Muscle of back (tissue), 11 donors: ENCODE results near the gene PTPRN2. TPM values are rescaled to one million over a fixed set of nuclear protein-coding genes. Genes with fewer than 3 reads are reported as not detected.

Source experiments
- DNase-seq, 3 donors: peaks; one replicate each; pipeline versions ENCODE4 v3.0.0 to v3.0.0-alpha.2; 2013
- polyA plus RNA-seq, 10 donors: library from polyadenylated mRNA; unstranded; fragments of 120-200 nt; gene quantifications; one replicate each; pipeline ENCODE4 v1.2.1, GENCODE V29; 2013; ENCODE audit not compliant: insufficient read length in 10 of 10

Gene PTPRN2
- polyA plus RNA-seq, 10 donors, result 1.8 to 3.1 (median 2.1) TPM

- no peak for DNase-seq
Observed at GRCh38 chr7:157821959-157822687, 765.5 kb downstream of the PTPRN2 start.

- DNase-seq, result no peak
Observed at GRCh38 chr7:157820796-157821195, 766.8 kb downstream of the PTPRN2 start.

DNA sequence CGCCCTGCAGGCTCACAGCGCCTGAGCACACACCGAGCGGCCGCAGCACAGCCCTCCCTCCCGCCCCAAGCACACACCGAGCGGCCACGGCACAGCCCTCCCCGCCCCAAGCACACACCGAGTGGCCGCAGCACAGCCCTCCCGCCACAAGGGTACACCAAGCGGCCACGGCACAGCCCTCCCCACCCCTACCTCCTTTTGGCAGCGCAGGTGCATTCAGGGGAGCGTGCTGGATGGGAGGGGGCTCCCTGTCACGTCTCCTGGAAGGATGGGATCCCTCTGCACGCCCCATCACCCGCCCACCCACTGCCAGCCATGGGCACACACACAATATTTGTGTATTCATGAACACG lies 768.2 kb downstream of the PTPRN2 start:
- no peak for DNase-seq

DNA sequence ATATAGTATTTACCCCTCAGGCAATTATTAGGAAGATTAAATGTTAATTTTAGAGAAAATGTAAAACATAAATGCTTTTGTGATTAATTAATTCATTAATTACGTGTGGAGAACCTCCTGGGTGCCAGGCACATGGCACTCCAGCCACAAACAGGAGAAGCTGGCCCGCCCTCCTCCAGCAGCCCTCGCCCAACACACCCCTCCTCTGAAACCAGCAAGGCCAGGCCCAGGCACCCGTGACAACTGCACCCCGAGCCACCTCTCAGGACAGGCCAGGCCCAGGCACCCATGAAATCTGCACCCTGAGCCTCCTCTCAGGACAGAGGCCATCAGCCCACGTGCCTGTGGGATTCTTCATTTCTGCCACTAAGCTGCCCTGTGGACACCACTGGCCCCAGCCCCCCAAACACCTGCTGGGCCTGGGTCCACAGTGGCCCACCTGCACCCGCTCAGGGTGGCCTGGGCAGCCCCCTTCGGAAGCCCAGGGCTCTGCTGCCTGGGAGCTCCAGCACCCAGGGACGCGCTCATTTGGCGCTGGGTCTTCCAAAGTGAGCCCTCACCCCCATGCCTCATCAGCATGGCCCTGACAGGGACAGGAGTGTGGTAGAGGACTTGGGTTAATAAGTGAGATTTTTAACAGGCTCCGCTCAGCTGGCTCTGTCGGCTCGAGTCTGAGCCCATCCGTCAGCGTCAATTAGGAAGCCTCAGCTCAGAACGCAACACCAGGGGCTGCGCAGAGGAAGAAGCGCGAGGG lies 768.7 kb downstream of the PTPRN2 start:
- DNase-seq, result no peak

DNA sequence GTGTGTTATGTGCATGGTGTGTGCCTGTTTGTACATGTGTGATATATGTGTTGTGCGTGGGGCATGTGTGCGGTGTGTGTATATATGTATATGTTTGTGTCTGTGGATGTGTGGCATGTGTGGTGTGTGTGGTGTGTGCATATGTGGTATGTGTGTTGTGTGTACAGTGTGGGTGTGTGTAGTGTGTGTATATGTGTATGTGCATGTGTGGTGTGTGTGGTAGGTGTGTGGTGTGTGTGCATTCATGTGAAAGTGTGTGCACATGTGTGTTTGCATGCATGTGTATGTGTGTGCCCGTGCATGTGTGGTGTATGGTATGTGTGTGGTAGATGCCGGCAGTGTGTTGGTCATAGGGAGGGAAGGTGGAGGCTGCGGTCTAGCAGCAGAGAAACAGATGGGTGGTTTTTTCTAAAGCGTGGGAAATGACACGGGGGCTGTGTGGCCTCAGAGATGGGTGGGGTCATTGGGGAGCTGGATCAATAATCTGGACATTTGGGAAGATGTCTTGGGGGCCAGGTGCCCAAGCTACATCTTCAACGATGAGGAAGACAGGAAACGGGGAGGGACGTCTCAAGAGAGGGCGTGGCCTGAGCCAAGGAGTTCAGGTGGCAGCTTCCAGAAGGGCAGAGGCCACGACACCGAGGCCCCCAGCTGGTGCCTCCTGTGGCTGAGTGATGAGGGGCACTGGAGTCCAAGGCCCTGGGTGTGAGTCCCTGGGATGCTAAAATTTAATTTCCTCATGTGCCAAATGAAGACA lies 769.5 kb downstream of the PTPRN2 start:
- DNase-seq, result no peak

- no peak for DNase-seq
Observed at GRCh38 chr7:157817433-157817832, 770.2 kb downstream of the PTPRN2 start.

GRCh38 chr7:157816526-157817250 lies 770.9 kb downstream of the PTPRN2 start:
- DNase-seq, result no peak

DNA sequence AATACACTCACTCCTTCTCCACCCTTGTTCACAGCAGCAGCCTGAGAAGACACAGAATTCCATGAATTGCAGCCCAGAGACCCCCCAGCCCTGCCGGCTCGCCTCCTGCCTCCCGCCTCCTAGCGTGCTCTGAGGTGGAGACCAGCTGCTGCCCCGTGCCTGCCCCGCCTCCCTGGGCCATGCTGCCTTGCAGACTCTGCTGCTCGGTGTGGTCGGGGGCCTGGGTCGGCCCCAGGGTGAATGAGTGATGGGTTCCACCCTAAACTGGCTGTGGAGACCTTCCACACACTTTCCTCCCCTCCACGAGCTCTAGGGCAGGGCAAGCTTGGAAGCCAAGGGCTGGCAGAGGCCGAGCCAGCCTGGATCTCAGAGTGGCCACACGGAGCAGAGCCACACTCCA lies 771.5 kb downstream of the PTPRN2 start:
- DNase-seq, result no peak

GRCh38 chr7:157815706-157816022 lies 772.0 kb downstream of the PTPRN2 start:
- DNase-seq, result no peak

DNA sequence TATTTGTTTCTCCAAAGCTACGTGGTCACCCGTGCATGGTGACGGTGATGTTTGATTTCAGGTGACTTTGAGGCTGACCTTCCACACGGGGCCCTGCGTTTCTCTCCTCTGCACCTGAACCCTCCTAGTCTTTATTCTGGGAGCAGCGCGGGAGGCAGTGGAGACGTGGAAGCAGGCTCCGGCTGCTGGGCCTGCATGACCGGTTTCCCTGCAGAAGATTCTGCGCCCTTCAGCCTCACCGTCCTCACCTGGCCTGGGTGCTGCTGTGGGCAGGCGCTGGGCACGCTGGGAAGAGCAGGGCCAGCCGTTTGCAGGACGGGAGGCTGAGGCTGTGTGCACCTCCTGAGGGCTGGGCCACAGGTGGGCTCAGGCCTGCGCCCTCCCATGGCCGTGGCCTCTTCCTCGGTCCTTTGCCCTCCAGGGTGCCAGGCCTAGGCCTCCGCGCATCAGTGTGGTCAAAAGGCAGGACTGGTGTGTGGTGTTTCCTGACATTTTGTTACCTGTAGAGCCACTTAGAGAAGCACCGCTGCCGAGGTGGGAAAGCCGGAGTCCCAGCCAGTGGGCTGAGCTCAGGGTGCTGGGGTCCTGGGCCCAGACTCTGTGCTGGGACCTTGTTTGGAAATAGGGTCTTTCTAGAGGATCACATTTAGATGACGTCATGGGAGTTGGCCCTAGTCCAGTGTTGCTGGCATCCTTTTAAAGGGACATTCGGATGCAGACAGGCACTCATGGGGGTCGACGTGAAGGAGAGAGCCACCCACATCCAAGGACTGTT lies 772.5 kb downstream of the PTPRN2 start:
- DNase-seq, result no peak

DNA sequence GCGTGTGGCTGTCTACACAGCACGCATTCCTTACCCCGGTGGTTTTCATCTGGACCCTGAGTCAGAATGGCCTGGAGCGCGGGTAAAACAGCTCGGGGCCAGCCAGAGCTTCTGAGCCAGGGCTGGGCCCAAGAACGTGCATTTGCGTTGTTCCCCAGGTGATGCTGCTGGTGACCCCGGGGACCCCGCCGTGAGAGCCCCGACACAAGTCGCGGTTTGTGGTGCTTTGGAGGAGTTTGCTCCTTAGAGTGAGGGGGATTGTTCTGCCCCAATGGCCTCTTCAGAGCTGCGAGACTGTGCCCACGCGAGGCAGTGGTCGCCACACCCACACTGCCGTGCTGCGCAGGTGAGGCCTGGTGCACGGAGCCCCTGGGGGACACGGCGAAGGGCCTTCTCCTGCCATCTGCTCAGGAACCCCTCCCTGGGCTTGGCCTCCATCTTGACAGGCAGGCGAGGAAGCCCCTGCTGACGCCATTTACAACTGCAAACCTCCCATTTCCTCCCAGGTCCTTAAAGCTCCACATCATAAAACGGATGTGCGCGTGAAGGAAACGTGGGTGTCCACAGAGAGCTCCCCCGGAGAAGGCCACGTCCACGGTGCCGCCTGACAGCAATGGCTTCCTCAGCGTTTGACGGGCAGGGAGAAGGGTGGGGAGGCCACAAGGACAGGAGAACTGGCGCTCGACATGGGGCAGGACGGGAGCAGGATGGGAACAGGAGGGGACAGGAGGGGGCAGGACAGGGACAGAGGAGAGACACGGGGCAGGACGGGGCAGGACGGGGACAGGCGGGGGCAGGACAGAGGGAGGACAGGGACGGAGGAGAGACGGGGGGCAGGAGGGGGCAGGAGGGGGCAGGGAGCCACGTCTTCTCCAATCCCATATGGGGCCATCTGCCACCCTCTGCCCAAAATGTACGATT lies 773.6 kb downstream of the PTPRN2 start:
- DNase-seq, result no peak

- DNase-seq, result no peak
Observed at GRCh38 chr7:157813053-157813452, 774.6 kb downstream of the PTPRN2 start.

DNA sequence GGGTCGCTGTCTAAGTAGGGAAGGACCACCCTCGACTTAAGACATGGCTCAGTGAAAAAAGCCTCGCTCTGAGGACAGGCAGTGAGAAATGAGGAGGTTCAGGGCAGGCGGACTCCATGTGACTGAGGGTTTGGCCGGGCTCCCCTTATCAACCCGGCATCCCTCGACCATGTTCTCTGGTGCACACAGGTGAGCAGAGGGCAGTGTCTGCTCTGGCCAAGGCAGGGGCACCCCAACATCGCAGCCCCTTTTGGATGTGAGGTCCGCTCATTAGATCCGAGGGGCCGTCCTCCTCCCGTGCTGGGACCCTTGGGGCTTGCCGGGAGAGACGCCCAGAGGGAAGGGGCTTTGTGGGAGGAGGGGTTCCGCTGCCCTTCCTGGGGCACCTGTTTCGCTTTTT lies 775.7 kb downstream of the PTPRN2 start:
- no peak for DNase-seq

- DNase-seq, result no peak
Observed at GRCh38 chr7:157809863-157810851, 777.5 kb downstream of the PTPRN2 start.

DNA sequence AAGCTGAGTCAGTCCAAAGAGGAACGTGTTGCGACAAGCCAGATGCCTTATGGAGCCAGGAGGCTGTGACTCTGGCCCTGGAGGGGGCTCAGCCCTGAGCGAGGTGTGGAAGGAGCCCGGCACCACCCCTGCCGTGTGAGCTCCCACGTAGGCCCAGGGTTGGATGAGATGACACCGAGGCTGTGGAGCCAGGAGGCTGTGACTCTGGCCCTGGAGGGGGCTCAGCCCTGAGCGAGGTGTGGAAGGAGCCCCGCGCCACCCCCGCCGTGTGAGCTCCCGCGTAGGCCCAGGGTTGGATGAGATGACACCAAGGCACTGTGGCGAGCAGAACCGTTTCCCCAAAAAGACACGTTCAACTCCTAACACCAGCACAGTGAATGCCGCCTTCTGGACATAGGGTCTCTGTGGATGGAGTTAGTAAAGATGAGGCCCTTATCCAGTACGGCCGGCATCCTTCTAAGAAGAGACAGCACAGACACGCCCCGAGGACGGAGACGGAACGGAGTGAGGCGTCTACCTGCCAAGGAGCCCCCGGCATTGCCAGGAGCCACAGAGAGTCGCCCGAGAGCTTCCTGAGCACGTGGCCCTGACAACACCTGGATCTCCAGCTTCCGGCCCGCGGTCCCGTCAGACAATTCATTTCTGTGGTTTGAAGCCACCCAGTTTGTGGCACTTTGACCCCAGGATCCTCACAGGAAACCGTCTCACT lies 778.3 kb downstream of the PTPRN2 start:
- no peak for DNase-seq

DNA sequence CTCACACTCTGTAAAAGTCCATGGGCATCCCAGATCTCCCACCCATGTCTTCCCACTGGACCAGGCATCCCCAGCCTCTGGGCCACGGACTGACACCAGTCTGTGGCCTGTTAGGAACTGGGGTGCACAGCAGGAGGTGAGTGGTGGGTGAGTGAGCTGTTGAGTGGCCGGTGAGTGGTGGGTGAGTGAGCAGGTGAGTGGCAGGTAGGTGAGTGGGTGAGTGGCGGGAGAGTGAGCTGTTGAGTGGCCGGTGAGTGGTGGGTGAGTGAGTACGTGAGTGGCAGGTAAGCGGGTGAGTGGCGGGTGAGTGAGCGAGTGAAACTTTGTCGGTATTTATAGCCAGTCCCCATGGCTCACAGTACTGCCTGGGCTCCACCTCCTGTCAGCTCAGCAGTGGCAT lies 779.6 kb downstream of the PTPRN2 start:
- DNase-seq, result no peak

DNA sequence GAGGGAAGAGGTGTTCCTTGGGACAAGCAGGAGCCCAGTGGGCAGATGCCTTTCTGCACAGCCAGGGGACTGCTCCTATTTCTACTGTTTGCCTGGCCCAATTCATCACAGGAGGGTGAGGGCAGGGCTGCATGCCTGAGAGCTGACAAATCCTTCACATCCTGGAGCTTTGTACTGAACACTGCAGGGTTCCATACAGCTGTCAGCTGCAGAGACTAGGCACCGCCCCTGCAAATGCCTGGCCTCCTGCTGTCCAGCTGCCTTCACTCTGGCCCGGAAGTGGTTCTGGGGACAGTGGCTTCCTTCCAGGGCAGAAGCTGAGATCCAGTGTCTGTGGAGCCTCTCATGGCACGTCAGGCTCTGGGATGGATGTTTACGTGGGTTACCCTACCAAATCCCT lies 780.1 kb downstream of the PTPRN2 start:
- DNase-seq, result no peak

- no peak for DNase-seq
Observed at GRCh38 chr7:157806711-157807110, 780.9 kb downstream of the PTPRN2 start.
